GM18526 (cell line): ENCODE results near the gene MAN2A1.

Experiments
- POLR2A ChIP-seq: IDR thresholded peaks from 3 replicates; pipeline ENCODE4 v1.6.1; 2011; ENCODE audit not compliant: insufficient read length; ENCODE audit errors: extremely low read depth

The MAN2A1 gene

DNA sequence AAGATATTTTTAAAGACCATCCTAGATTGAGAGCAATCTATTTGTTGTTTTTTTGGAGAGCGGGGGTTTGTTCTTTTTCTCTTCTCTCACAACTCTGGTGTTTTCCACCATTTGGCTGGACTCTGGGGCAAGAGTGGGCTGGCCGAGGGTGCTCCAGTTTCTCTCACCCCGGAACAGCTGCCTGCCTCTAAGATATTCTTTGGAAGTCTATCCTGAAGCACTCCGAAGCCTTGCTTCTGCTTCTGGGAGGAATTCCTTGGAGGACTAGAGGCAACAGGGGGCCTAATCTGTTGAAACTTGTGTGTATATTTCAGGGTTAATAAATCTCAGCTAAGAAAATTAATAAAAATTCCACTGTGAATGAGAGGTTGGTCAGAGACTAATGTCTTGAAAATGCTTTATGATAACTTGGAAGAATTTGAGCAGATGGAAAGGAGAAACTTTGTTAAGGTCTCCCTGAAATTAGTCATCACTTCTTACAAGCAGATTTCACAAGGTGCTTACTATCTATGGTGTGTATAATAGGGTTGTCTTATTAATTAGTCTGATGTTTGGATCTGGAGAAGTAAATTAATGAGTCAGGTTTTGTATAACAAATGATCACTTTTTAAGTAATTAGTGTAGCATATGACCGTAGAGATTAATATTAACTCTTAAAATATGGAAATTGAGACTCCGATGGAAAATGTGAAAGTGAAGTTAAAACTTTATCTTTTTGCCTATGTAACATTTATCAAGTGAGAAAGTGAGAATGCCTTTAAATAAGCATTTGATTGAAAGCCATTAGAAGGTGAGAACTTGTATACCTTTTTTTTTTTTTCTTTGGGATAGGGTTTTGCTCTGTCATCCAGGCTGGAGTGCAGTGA is 4.0 kb downstream of the MAN2A1 start:
- no peak for TF ChIP-seq POLR2A

DNA sequence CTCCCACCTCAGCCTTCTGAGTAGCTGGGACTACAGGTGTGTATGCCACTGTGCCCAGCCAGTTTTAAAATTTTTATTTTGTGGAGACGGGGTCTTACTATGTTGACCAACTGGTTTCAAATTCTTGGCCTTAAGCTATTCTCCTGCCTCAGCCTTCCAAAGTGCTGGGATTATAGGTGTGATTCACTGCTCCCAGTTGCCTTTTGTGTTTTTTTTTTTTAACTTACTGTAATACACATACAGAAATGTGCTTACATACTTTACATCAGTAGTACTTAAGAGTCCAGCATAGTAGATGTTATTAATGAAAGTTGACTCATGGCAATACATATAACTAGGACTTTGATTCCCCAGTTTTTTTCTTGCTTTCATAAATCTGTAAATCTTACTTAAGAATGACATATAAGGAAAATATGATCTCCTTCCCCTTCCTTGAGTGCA is 4.7 kb downstream of the MAN2A1 start:
- no peak for TF ChIP-seq POLR2A

DNA sequence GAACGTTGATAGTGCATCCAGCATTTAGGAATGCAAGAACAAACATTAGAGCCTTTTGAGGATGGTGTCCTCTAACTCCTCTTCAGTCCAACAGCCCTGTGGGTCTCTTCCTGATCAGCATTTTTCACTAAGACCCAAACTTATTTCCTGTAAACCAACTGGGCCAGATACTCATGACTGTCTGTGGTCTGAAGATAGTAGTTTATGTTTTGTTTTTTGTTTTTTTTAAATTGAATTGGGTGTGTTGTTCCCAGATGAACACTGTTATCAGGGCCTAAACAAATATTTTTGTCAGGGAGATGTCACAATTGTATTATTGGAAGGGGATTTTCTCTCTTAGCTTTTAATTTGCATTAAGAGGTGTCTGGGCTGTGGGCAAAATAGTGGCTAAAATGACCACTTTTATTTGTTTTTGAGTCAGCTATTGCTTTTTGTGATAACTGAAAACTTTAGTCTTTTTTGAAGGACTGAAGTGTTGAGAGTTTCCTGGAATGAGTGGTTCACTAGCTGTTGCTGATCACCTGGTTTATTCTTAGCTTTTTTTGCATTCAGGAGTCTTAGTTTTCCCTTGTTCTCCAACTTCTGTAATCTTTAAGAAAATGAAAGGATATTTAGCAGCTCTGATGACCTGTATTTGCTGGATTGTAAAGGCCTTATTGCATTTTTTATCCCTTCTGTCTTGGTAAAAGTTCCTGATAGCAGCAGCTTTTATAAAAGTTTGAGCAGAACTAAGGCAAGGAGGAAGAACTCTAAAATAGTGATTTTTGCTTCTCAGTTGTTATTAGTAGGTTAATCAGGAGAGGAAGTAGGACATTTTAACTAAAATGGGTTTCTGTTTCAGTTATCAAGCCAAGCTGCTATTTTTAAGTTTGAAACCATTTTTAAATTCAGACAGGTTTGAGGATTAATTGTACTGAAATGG is 5.5 kb downstream of the MAN2A1 start:
- no peak for TF ChIP-seq POLR2A

DNA sequence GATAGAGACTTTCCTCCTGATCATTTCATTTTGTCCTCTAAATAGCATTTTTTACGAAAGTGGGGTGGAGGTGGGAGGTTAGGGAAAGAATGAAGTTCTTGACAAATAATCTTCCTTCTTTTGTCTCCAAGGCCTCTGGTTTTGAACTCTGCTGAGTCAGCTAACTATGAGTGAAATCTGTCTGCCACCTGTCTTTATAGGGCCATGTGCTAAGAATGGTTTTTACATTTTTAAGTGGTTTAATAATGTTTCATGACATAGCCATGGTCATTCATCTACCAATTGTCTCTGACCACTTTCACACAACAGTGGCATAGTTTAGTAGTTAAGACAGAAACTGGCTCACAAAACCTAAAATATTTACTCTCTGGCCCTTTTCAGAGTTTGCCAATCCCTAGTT is 7.6 kb downstream of the MAN2A1 start:
- no peak for TF ChIP-seq POLR2A

DNA sequence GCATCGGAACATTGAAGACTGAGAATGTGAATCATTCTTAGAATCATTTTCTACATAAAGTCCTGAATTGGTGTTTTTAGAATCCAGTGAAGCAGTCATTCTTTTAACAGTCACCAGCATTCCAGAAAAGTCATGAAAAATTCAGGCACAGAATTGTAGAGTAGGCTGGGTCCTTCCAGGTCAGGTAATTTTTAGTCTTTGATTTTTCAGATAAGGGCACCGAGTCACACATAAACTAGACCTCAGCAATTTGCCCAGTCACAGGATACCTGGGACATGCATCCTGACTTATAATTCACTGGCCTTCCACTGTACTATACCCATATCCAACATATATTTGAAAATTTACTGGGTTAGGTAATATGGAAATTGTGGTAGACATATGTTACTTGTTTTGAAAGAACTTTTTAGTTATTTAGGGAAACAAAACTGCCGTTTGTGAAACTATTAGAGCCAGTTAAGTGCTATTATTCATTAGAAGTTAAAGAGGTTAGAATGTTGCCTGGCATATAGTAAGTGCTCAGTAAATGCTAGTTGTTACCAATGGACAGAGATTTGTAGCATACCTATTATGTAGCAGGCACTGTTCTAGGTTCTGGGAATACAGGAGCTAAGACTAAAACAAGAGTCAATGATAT is 10.9 kb downstream of the MAN2A1 start:
- no peak for TF ChIP-seq POLR2A

DNA sequence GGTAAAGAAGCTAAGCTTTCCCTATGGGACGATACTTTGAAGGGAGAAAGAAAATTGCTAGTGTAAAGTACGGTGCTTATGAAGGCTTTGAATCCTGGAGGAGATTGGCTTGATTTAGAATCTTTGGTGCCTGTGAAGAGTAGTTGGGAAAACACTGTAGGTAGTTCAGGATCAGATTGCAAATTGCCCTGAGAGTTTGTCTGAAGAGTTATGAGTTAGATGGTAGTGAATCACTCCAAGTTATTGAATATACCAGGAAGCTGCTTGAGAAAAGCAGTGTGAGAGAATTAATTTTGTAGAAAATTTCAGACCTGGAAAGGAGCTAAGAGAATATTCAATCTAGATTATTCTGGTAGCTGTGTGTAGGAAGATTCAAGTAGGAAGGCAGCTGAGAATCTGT is 11.5 kb downstream of the MAN2A1 start:
- no peak for TF ChIP-seq POLR2A

DNA sequence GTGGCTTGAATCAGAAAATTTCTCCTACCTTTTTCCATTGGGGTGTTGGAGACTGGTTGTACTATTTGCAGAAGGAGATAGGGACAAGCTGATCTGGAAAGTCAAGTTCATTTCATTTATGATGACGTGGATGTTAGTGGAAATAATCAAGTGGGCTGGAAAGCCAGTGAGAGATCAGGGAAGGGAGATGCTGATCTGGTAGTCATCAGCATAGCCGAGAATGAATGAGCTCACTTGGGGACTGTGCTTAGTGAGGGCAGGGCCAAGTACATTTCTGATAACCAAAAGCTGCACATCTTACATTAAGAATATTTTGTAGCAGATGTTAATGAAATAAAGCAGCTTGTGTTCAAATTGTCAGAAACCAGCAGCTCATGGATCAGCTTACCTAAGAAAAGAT is 12.1 kb downstream of the MAN2A1 start:
- TF ChIP-seq POLR2A: no peak

DNA sequence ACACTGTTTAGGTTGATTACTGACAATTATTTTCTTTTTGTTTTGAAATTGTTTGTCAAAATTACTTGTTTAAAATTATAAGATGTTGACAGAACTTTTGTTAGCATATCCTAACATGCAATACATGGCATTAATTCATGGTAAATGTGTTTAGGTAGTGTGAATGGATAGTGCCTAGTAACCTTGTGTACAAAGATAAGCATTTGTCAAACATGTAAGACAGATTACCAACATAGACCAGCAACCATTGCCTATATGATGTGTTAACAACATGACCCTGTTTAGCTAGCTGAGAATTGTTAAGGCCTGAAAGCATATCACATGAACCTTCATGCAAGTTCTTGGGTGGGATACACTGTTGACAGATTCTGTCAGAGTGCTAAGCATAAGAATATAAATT is 13.4 kb downstream of the MAN2A1 start:
- no peak for TF ChIP-seq POLR2A

DNA sequence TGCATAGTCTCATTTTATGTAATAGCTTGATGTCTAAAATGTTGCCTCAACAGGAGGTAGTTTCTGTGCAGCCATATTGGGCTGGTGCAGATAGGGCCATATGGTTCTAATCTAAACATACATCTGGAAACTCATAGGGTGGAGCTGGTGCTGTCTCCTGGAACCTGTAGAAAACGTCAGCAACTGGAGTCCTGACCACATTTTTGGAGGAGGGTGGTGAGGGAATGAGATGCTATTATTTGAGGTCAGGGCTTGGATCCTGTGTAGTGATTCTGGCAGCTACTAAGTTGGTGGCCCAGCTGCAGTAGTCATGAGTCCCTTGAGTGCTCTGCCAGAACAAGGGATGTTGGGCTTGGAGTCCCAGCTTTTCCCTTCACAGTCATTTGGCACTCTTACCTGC is 14.1 kb downstream of the MAN2A1 start:
- TF ChIP-seq POLR2A: no peak

DNA sequence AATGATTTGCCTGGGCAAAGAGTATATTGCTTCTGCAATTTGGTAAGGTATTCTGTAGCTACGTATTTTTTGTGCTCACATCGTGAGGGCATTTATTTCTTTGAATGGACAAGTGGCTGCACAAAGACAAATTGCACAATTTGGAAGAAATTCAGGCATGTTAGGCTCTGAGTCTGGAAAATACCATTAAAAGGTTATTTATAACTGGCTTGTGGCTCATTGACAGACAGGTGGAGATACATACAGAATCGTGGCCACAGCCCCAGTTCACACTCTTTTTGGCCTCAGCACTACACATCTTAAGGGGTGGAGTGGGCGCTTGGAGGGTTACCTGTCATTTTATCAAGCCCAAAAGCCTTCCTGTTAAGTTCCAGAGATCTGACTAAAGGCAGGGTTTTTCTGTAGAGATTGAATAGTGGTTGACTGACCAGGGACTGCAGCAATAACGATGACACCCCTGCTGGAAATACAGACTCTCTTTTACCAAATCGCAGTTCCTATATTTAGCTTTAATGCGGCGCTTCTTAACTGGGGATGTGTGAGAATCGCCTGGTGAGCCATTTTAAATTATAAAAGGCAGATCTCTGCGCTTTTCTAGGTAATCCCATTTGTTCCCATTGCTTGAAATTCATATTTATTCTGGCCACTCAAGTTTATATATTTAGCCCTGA is 14.7 kb downstream of the MAN2A1 start:
- TF ChIP-seq POLR2A: no peak

DNA sequence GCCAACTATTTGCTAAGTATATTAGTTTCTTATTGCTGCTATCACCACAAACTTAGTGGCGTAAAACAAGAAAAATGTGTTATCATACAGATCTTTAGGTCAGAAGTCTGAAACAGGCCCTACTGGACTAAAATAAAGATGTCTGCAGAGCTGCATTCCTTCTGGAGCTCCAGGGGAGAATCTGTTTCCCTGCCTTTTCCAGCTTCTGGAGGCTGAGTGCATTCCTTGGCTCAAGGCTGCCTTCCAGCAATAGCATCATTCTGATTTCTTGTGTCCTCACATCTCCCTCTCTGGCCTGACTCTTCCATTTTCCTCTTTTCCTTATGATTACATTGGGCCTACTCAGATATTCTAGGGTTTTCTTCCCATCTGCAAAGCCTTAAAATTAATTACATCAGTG is 15.9 kb downstream of the MAN2A1 start:
- TF ChIP-seq POLR2A: no peak

DNA sequence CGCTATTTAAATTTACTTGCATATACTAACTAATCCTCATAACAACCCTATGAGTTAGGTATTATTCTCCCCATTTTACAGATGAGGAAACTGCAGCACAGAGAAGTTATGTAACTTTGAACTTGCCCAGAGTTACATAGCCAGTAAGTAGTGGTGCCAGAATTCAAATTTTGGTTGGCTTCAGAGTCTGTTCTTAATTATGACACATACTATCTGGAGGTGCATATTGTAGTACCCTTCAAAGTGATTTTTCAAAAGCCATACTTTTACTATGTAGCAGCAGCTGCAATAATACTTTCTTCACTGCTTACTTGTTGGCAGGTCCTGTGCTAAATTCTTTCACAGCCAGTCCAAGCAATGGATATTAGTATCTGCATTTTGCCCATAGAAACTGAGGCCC is 16.4 kb downstream of the MAN2A1 start:
- TF ChIP-seq POLR2A: no peak

DNA sequence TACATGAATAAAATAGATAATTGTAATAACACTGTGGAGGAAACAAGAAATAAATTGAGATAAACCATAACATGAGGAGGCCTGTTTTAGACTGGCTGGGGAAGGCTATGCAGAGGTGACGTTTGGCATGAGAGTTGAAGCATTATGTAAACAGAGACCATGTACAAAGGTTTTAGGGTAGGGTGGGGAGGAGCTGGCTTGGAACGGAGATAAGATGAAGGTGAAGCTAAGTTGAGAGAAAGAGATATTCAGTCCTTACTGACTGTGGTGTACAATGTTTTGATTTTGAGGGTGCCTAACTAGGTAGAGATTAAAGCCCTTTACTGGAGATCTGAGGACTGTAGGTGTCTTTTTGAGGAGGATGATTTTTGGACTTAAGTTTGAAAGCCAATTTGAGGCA is 17.8 kb downstream of the MAN2A1 start:
- no peak for TF ChIP-seq POLR2A

DNA sequence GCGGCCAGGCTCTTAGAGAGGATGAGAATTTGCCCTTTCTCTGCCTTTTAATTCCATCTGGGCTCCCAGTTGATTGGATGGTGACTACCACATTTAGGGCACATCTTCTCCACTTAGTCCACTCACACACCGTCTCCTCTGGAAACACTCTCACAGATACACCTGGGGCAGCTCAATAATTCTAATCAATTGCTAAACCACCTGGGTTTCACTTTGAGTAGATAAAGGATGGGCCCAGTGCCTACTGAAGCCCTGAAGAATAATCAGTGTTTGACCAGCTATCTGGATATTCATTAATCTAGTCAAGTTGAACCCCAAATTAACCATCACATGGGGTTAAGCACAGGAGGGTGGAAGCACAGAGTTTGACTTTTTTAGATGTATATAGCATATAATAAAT is 19.1 kb downstream of the MAN2A1 start:
- no peak for TF ChIP-seq POLR2A

DNA sequence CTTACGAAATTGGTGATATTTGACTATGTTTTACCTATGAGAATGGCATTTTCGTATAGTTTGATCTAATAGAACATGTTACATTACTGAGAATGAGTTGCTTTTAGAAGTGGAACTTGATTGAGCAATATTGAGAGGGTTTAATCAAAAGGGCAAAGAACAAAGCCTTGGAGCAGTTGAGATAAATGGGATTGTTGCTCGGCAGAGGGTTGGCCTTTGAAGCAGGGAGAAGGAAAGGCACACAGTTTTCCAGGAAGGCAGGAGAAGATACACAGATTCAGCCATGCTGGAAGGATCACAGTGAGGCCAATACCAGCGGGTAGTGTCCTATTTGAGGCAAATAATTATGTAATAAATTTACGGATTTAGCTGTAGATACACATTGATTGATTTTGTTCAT is 19.5 kb downstream of the MAN2A1 start:
- no peak for TF ChIP-seq POLR2A
